Measurements from ENCODE around the gene MTR. TPM values are rescaled to one million over a fixed set of nuclear protein-coding genes. Genes with fewer than 3 reads are reported as not detected.

The MTR gene
- total and polyA plus RNA-seq, 11 donors, result 11.8 to 84.2 (median 47.4) TPM

- no peak for TF ChIP-seq CTCF (IDR thresholded peaks at IDR 0.05)
- no peak overlapping the region for H3K4me3 ChIP-seq
- H3K27me3 ChIP-seq, result no peaks in the 10 kb centered on the region
- H3K27ac ChIP-seq, result peak overlapping the region in 2 of 12 donors; percentile 8 to 87
- intact Hi-C loops (cut with DNase I), result loop anchor here in 1 of 10 donors (5.0 kb wide), 1 partner anchor 110 kb away; no protein-coding TSS in a partner anchor
- 83 to 89% (median 85%) methylated on average over 8 of the region's 8 CpGs for WGBS, 4 donors
- peaks cover 0 to 43% (median 15%) of the 10 kb centered on the region in 12 donors for H3K4me1 ChIP-seq
- DNase-seq, result no peak
- ATAC-seq, result no peak
- peaks cover 0 to 95% (median 64%) of the 10 kb centered on the region in 9 donors for H3K36me3 ChIP-seq
- H3K9me3 ChIP-seq, result no peaks in the 10 kb centered on the region
These were observed 92.0 kb downstream of the MTR start for GRCh38 chr1:236887081-236887480.

GRCh38 chr1:236888126-236888525 is 93.0 kb downstream of the MTR start:
- Histone ChIP-seq H3K36me3 (peaks cover 0 to 97% (median 70%) of the 10 kb centered on the region in 9 donors), H3K27me3 (no peaks in the 10 kb centered on the region), H3K9me3 (no peaks in the 10 kb centered on the region), H3K4me1 (peaks cover 0 to 52% (median 15%) of the 10 kb centered on the region in 12 donors), H3K27ac (peak overlapping the region in 11 of 12 donors; percentile 15 to 95 (median 86)), H3K4me3 (no peak overlapping the region)
- no peak for TF ChIP-seq POLR2A (IDR thresholded peaks at IDR 0.05)
- TF ChIP-seq CTCF (IDR thresholded peaks at IDR 0.05), result peak in 6 of 12 donors; percentile 12 to 37 (median 24)
- intact Hi-C loops (cut with DNase I), result loop anchor here in 2 of 10 donors (2.0 to 5.0 kb wide), 2 partner anchors 109 to 155 kb away; partner anchors contain the start of gene RYR2 (in 1 of the 2)
- peak in 1 of 5 donors; percentile 33 for DNase-seq
- peak in 1 of 4 donors; percentile 38 for ATAC-seq
- WGBS, 4 donors, result 57 to 71% (median 64%) methylated on average over 4 of the region's 4 CpGs

DNA sequence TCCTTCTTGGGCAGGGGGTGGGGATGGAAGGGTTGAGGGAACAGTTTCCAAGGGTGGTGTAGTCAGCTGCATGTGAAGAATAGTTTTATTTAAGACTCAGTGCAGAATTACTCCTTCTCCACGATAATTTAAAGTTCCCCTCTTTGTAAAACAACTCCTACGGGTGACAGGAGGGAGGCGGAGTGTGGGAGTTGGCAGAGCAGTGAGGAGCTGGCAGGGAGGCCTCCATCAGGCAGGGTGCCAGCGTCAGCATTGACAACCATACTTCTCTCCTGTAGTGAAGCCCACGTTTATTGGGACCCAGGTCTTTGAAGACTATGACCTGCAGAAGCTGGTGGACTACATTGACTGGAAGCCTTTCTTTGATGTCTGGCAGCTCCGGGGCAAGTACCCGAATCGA is 93.8 kb downstream of the MTR start:
- ATAC-seq, result peak; percentile 53 to 73 (median 60)
- intact Hi-C loops (cut with DNase I), result loop anchor here in 2 of 10 donors (2.0 to 5.0 kb wide), 2 partner anchors 108 to 154 kb away; partner anchors contain the start of gene RYR2 (in 1 of the 2)
- no peak for TF ChIP-seq CTCF (IDR thresholded peaks at IDR 0.05)
- TF ChIP-seq POLR2A (IDR thresholded peaks at IDR 0.05), result no peak
- peaks cover 0 to 59% (median 16%) of the 10 kb centered on the region in 12 donors for H3K4me1 ChIP-seq
- no peaks in the 10 kb centered on the region for H3K27me3 ChIP-seq
- peak; percentile 60 to 78 (median 73) for DNase-seq
- H3K9me3 ChIP-seq, result no peaks in the 10 kb centered on the region
- H3K36me3 ChIP-seq, result peaks cover 0 to 97% (median 71%) of the 10 kb centered on the region in 9 donors
- H3K4me3 ChIP-seq, result no peak overlapping the region
- peak overlapping the region; percentile 15 to 95 (median 85) for H3K27ac ChIP-seq
- 54 to 62% (median 58%) methylated on average over 8 of the region's 8 CpGs for WGBS, 4 donors

- intact Hi-C loops (cut with DNase I), result loop anchor here in 8 of 10 donors (1.0 to 10.0 kb wide), 9 partner anchors 87 to 198 kb away; partner anchors contain the start of gene RYR2 (in 4 of the 8)
- no peaks in the 10 kb centered on the region for H3K9me3 ChIP-seq
- DNase-seq (peak in 4 of 5 donors; percentile 50 to 79 (median 66)), ATAC-seq (peak; percentile 78 to 85 (median 80))
- WGBS, 4 donors, result 43 to 65% (median 53%) methylated on average over 23 to 24 of the region's 24 CpGs
- peaks cover 0 to 74% (median 27%) of the 10 kb centered on the region in 12 donors for H3K4me1 ChIP-seq
- peak overlapping the region; percentile 64 to 95 (median 85) for H3K27ac ChIP-seq
- no peaks in the 10 kb centered on the region for H3K27me3 ChIP-seq
- no peak overlapping the region for H3K4me3 ChIP-seq
- H3K36me3 ChIP-seq, result peaks cover 0 to 98% (median 76%) of the 10 kb centered on the region in 9 donors
- no peak for TF ChIP-seq POLR2A (IDR thresholded peaks at IDR 0.05)
- TF ChIP-seq CTCF (IDR thresholded peaks at IDR 0.05), result peak in 3 of 12 donors; percentile 17 to 40 (median 33)
These were observed 95.3 kb downstream of the MTR start for GRCh38 chr1:236890152-236891056.

All from heart left ventricle (tissue), 16 donors.